K562 treated with DMSO at 1 percent for 4 hours (cell line): ENCODE data around the gene SMIM36. TPM values are rescaled to one million over a fixed set of nuclear protein-coding genes. Genes with fewer than 3 reads are reported as not detected.

ENCODE experiments used
- total RNA-seq: library from RNA; unstranded; fragments of 300-600 nt; gene quantifications from 2 replicates; pipeline ENCODE4 v1.2.3, GENCODE V29; 2022; ENCODE audit not compliant: insufficient read depth

The SMIM36 gene
- not detected in 2 replicates for total RNA-seq

GRCh38 chr17:55510986-55511721, at the start of gene SMIM36:
SMIM36 (minus strand) TSS chr17:55511452.

GRCh38 chr17:55421179-55421934, 89.9 kb downstream of the SMIM36 start, which contains the start of gene MMD:
MMD (minus strand) TSS chr17:55421835; CDS start chr17:55421695, 140 bp downstream.

Other genes starting within 250 kb of the SMIM36 start
- not detected in 2 replicates for gene HLF, start 246.5 kb downstream of the SMIM36 start, total RNA-seq
- gene MMD, start 89.6 kb downstream of the SMIM36 start, total RNA-seq = 9.3 and 10.7 TPM in 2 replicates
- 0.87 TPM in 1 of 2 replicates, not detected in the other for gene TMEM100, start 211.4 kb upstream of the SMIM36 start, total RNA-seq
- gene PCTP, start 239.6 kb upstream of the SMIM36 start, total RNA-seq = 65.7 and 71.6 TPM in 2 replicates